CD14-positive monocyte (primary cell): ENCODE data around the gene H2AZ2. TPM values are rescaled to one million over a fixed set of nuclear protein-coding genes. Genes with fewer than 3 reads are reported as not detected.
"Not testable (repeated sequence)": the region's sequence is repeated elsewhere in the genome, so short reads cannot be mapped to it uniquely, and the experiment has no call there.

Source experiments
- DNase-seq, 3 donors: peaks; one replicate each; pipeline ENCODE4 v3.0.0-alpha.2; 2011 to 2022
- H2AFZ ChIP-seq: 2 replicates; pipeline ENCODE4 v1.6.0; 2012; ENCODE audit warnings: mild to moderate bottlenecking, low read depth, low read length, inconsistent platforms; ENCODE audit not compliant: insufficient read depth, poor library complexity, severe bottlenecking
- H3K27ac ChIP-seq, 2 donors: 1 replicate in 1 of 2; 2 replicates in 1 of 2; pipeline ENCODE4 v1.5.1; 2012 to 2013; ENCODE audit warnings: low read length in 2 of 2, control low read depth in 1 of 2, inconsistent platforms in 1 of 2, low read depth in 1 of 2, mild to moderate bottlenecking in 1 of 2
- H3K27me3 ChIP-seq, 2 donors: one replicate each; pipeline versions ENCODE4 v1.6.0 to v1.6.1; 2011 to 2013; ENCODE audit warnings: low read length in 2 of 2; ENCODE audit not compliant: control insufficient read depth in 2 of 2, insufficient read depth in 2 of 2
- H3K36me3 ChIP-seq, 2 donors: replicated peaks in 1 of 2; 1 replicate in 1 of 2; 2 replicates in 1 of 2; pipeline versions ENCODE4 v1.5.1 to v1.6.1; 2012 to 2013; ENCODE audit warnings: low read length in 2 of 2, control low read depth in 1 of 2, inconsistent platforms in 1 of 2, mild to moderate bottlenecking in 1 of 2; ENCODE audit not compliant: insufficient read depth in 2 of 2, control insufficient read depth in 1 of 2
- H3K4me1 ChIP-seq, 2 donors: 1 replicate in 1 of 2; 2 replicates in 1 of 2; pipeline versions ENCODE4 v1.5.1 to v1.6.1; 2012 to 2013; ENCODE audit warnings: low read length in 2 of 2, control low read depth in 1 of 2, inconsistent platforms in 1 of 2, mild to moderate bottlenecking in 1 of 2, moderate library complexity in 1 of 2; ENCODE audit not compliant: insufficient read depth in 2 of 2, control insufficient read depth in 1 of 2
- H3K4me2 ChIP-seq: replicated peaks from 2 replicates; pipeline ENCODE3; 2012; ENCODE audit warnings: low read length, moderate library complexity, mild to moderate bottlenecking; ENCODE audit not compliant: poor library complexity, severe bottlenecking; ENCODE audit errors: extremely low read depth
- H3K4me3 ChIP-seq, 3 experiments: fragments of 200-600 bp in 1 of 3; sonication (generic) in 1 of 3; replicated peaks in 1 of 3; 1 replicate in 2 of 3; 2 replicates in 1 of 3; pipeline ENCODE4 v1.5.1; 2011 to 2013; ENCODE audit warnings: low read length in 3 of 3, mild to moderate bottlenecking in 3 of 3, control low read depth in 2 of 3, low read depth in 2 of 3, inconsistent platforms in 1 of 3, moderate library complexity in 1 of 3
- H3K79me2 ChIP-seq: 2 replicates; pipeline ENCODE4 v1.6.0; 2012; ENCODE audit warnings: mild to moderate bottlenecking, control low read depth, inconsistent platforms, low read length, moderate library complexity; ENCODE audit not compliant: insufficient read depth
- H3K9ac ChIP-seq: 2 replicates; pipeline ENCODE4 v1.6.0; 2017; ENCODE audit warnings: low read length, mild to moderate bottlenecking; ENCODE audit not compliant: insufficient read depth, poor library complexity, severe bottlenecking
- H3K9me3 ChIP-seq, 2 donors: replicated peaks in 1 of 2; 1 replicate in 1 of 2; 2 replicates in 1 of 2; pipeline versions ENCODE4 v1.5.1 to v1.6.1; 2012 to 2013; ENCODE audit warnings: low read length in 2 of 2, control low read depth in 1 of 2; ENCODE audit not compliant: control insufficient read depth in 1 of 2, insufficient read depth in 1 of 2
- H4K20me1 ChIP-seq: 2 replicates; pipeline ENCODE4 v1.6.0; 2012; ENCODE audit warnings: mild to moderate bottlenecking, low read length, control low read depth, moderate library complexity; ENCODE audit not compliant: insufficient read depth
- H3K27ac Mint-ChIP-seq, 7 donors: one replicate each; pipeline ENCODE4 v1.8.0; 2020; ENCODE audit warnings: mild to moderate bottlenecking in 7 of 7, mixed read lengths in 7 of 7, moderate library complexity in 6 of 7, inconsistent platforms in 2 of 7
- H3K27me3 Mint-ChIP-seq, 3 donors: one replicate each; pipeline ENCODE4 v1.8.0; 2021 to 2022; ENCODE audit warnings: low read depth in 3 of 3, mild to moderate bottlenecking in 3 of 3, mixed read lengths in 3 of 3, moderate library complexity in 3 of 3, inconsistent platforms in 1 of 3
- H3K36me3 Mint-ChIP-seq, 2 donors: one replicate each; pipeline ENCODE4 v1.8.0; 2020; ENCODE audit warnings: mixed read lengths in 2 of 2, inconsistent platforms in 1 of 2, mild to moderate bottlenecking in 1 of 2
- H3K4me1 Mint-ChIP-seq: one replicate; pipeline ENCODE4 v1.8.0; 2020; ENCODE audit warnings: mild to moderate bottlenecking, mixed read lengths
- H3K4me3 Mint-ChIP-seq, 2 donors: one replicate each; pipeline ENCODE4 v1.8.0; 2020; ENCODE audit warnings: mild to moderate bottlenecking in 2 of 2, mixed read lengths in 2 of 2, moderate library complexity in 1 of 2
- H3K9me3 Mint-ChIP-seq, 7 donors: one replicate each; pipeline ENCODE4 v1.8.0; 2020 to 2022; ENCODE audit warnings: mixed read lengths in 7 of 7, mild to moderate bottlenecking in 6 of 7, moderate library complexity in 6 of 7, inconsistent platforms in 2 of 7
- WGBS: methylation state at CpG from one replicate; pipeline ENCODE4 v1.1.5; 2013; ENCODE audit warnings: missing lambda C conversion rate; ENCODE audit not compliant: insufficient coverage; 5-methylcytosine and 5-hydroxymethylcytosine counted together
- intact Hi-C, 2 donors: fragments of 100-400 bp; cut with micrococcal nuclease; formaldehyde crosslinking; loops; one replicate each; pipeline versions ENCODE4 v1.15.0 to v1.15.1; 2023
- polyA plus RNA-seq, 3 donors: library from polyadenylated mRNA; depleted of rRNA in 1 of 3; unstranded in 2 of 3; stranded (reverse) in 1 of 3; fragments of 300-500 nt in 2 of 3; fragments of >200 nt in 1 of 3; fragmentation: Illumina TruSeq in 2 of 3; gene quantifications; 1 replicate in 2 of 3; 2 replicates in 1 of 3; pipeline ENCODE4 v1.2.3, GENCODE V29; 2012 to 2021
- TF ChIP-seq, protein P1 (sequence below): fragments of 200-600 bp; IDR thresholded peaks from one replicate; pipeline ENCODE4 v1.8.0; 2022; ENCODE audit warnings: antibody characterized with exemption, mild to moderate bottlenecking

The H2AZ2 gene
- polyA plus RNA-seq, 3 donors, result 128 to 186 (median 181) TPM

DNA sequence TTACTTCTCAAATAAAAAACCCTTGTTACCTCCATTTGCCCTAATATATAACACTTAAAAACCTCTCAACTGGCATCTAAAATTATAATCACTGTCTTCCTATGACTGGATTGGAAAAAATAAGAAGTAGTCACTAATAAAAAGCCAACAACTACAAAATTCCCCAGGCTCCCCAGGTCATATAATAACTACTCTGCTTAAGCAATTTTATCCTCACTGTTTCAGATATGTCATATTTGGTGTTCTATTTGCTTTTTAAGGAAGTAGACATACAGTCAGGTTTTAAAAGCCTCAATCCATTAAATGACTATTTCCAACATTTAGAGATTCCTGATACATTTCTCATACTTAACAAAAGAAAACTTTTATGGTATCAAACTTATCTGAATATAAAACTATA is 2.4 kb downstream of the H2AZ2 start:
- peak overlapping the region; percentile 81 to 91 for H3K4me3 Mint-ChIP-seq
- Histone ChIP-seq H3K9me3 (no peaks in the 10 kb centered on the region), H3K4me2 (peak overlapping the region; percentile 95), H3K9ac (no peak overlapping the region), H3K36me3 (peaks cover 3 to 9% of the 10 kb centered on the region in 2 donors), H3K4me1 (peaks cover 52 to 69% of the 10 kb centered on the region in 2 donors), H2AFZ (no peak overlapping the region), H4K20me1 (peaks cover 49% of the 10 kb centered on the region), H3K4me3 (peak overlapping the region in 2 of 3 experiments; percentile 89 to 98), H3K27me3 (no peaks in the 10 kb centered on the region), H3K79me2 (peaks cover 78% of the 10 kb centered on the region), H3K27ac (peak overlapping the region in 1 of 2 donors; percentile 92)
- H3K27me3 Mint-ChIP-seq, result no peaks in the 10 kb centered on the region
- peaks cover 62% of the 10 kb centered on the region for H3K4me1 Mint-ChIP-seq
- no peaks in the 10 kb centered on the region for H3K9me3 Mint-ChIP-seq
- intact Hi-C loops, result loop anchor here (5.0 to 10.0 kb wide), 7 partner anchors 42 to 801 kb away; partner anchors contain the start of genes DBNL (in 1 of the 2), PPIA (in 1 of the 2), PURB (in 1 of the 2) and TMED4 (in 1 of the 2)
- H3K36me3 Mint-ChIP-seq, result peaks cover 12 to 14% of the 10 kb centered on the region in 2 donors
- TF ChIP-seq, protein P1, sequence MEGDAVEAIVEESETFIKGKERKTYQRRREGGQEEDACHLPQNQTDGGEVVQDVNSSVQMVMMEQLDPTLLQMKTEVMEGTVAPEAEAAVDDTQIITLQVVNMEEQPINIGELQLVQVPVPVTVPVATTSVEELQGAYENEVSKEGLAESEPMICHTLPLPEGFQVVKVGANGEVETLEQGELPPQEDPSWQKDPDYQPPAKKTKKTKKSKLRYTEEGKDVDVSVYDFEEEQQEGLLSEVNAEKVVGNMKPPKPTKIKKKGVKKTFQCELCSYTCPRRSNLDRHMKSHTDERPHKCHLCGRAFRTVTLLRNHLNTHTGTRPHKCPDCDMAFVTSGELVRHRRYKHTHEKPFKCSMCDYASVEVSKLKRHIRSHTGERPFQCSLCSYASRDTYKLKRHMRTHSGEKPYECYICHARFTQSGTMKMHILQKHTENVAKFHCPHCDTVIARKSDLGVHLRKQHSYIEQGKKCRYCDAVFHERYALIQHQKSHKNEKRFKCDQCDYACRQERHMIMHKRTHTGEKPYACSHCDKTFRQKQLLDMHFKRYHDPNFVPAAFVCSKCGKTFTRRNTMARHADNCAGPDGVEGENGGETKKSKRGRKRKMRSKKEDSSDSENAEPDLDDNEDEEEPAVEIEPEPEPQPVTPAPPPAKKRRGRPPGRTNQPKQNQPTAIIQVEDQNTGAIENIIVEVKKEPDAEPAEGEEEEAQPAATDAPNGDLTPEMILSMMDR, result no peak
- H3K27ac Mint-ChIP-seq, result peak overlapping the region; percentile 84 to 99 (median 92)
- DNase-seq, result peak; percentile 38 to 79 (median 54)

DNA sequence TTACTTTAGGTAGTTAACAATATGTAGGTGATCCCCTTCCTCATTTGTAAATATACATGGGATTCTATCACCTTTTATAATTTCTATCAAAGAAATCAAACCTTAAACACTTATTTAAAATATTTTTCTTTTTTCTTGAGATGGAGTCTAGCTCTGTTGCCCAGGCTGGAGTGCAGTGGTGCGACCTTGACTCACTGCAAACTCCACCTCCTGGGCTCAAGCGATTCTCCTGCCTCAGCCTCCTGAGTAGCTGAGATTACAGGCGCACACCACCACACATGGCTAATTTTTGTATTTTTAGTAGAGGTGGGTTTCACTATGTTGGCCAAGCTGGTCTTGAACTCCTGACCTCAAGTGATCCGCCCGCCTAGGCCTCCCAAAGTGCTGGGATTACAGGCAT is 4.4 kb downstream of the H2AZ2 start:
- not testable (repeated sequence) for H3K4me2 ChIP-seq, H3K4me3 ChIP-seq, H3K27me3 ChIP-seq, H3K27ac ChIP-seq, H3K27me3 Mint-ChIP-seq, H3K9me3 ChIP-seq, H2AFZ ChIP-seq, H3K27ac Mint-ChIP-seq, H3K4me3 Mint-ChIP-seq, DNase-seq, H3K9me3 Mint-ChIP-seq, H3K9ac ChIP-seq
- Histone ChIP-seq H3K36me3 (peaks cover 16 to 22% of the 10 kb centered on the region in 2 donors), H3K79me2 (peaks cover 93% of the 10 kb centered on the region), H3K4me1 (peaks cover 38 to 55% of the 10 kb centered on the region in 2 donors), H4K20me1 (peaks cover 61% of the 10 kb centered on the region)
- H3K4me1 Mint-ChIP-seq, result peaks cover 47% of the 10 kb centered on the region
- intact Hi-C loops, result loop anchor here (5.0 to 10.0 kb wide), 5 partner anchors 46 to 799 kb away; partner anchors contain the start of genes DBNL (in 1 of the 2) and PPIA (in 1 of the 2)
- no CpG with 5 or more reads among the region's 5 CpGs for WGBS
- H3K36me3 Mint-ChIP-seq, result peaks cover 24 to 29% of the 10 kb centered on the region in 2 donors

DNA sequence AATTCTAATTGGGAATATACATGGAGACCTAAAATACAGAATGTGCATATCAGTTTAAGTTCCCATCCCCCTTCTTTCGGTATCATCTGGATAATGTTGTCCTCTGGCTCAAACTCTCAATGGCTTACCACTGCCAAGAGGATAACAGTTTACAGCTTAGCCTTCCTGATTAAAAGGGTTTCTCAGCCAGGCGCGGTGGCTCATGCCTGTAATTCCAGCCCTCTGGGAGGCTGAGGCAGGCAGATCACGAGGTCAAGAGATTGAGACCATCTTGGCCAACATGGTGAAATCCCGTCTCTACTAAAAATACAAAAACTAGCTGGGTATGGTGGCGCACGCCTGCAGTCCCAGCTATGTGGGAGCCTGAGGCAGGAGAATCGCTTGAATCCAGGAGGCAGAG is 5.2 kb downstream of the H2AZ2 start:
- not testable (repeated sequence) for H3K9me3 ChIP-seq, DNase-seq, H3K27me3 Mint-ChIP-seq, H3K4me2 ChIP-seq, H3K4me3 ChIP-seq, H3K4me3 Mint-ChIP-seq, H3K9me3 Mint-ChIP-seq, H3K9ac ChIP-seq, H3K27me3 ChIP-seq, H2AFZ ChIP-seq
- Histone ChIP-seq H3K79me2 (peaks cover 100% of the 10 kb centered on the region), H4K20me1 (peaks cover 64% of the 10 kb centered on the region), H3K36me3 (peaks cover 18 to 26% of the 10 kb centered on the region in 2 donors), H3K27ac (peak overlapping the region in 1 of 2 donors; percentile 81), H3K4me1 (peaks cover 38 to 54% of the 10 kb centered on the region in 2 donors)
- intact Hi-C loops, result loop anchor here (5.0 to 10.0 kb wide), 5 partner anchors 45 to 798 kb away; partner anchors contain the start of genes DBNL (in 1 of the 2) and PPIA (in 1 of the 2)
- H3K27ac Mint-ChIP-seq, result peak overlapping the region; percentile 78 to 93 (median 88)
- peaks cover 25 to 35% of the 10 kb centered on the region in 2 donors for H3K36me3 Mint-ChIP-seq
- 91% methylated on average over 4 of the region's 8 CpGs for WGBS
- H3K4me1 Mint-ChIP-seq, result peaks cover 47% of the 10 kb centered on the region
